COLO829 (cell line): ENCODE results near the gene XYLT1.
A peak's percentile ranks its signal among the peaks of the same experiment; 100 is the strongest.

Source experiments
- DNase-seq: peaks from one replicate; pipeline ENCODE4 v3.0.0; 2012; ENCODE audit warnings: low spot score

Gene XYLT1

DNA sequence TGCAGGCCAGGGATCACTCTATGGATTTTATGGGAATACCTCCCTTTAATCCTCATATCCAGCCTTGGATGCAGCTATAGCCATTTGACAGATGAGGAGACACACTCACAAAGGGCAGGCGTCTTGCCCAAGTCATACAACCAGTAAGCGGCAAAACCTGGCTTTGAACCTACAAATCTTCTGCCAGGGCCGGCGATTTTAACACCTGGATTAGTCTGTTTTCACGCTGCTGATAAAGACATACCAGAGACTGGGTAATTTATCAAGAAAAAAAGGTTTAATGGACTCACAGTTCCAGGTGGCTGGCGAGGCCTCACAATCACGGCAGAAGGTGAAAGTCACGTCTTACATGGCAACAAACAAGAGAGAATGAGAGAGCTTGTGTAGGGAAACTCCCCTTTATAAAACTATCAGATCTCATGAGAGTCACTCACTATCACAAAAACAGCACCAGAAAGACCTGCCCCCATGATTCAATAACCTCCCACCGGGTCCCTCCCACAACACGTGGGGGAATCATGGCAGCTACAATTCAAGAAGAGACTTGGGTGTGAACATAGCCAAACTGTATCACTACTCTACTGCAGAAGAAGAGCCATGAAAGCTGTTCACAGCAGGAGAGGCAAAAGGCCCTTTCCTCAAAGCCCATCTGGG is 67.5 kb downstream of the XYLT1 start:
- no peak for DNase-seq

DNA sequence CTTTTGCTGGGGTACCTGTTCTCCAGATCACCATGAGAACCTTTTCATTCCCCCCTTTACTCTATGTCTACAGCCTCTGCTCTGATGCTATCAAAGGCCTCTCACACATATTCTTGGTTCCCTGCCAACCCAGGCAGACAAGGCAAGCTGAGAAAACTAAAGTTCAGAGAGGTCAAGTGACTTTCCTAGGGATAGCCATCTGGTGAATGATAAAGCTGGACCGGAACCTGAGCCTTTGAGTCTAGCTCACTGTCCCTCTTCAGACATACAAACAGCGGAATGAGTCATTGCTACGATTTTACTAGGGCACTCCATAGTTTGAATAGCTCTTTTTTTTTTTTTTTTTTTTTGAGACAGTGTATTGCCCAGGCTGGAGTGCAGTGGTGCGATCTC is 73.3 kb downstream of the XYLT1 start:
- DNase-seq: peak; percentile 95

DNA sequence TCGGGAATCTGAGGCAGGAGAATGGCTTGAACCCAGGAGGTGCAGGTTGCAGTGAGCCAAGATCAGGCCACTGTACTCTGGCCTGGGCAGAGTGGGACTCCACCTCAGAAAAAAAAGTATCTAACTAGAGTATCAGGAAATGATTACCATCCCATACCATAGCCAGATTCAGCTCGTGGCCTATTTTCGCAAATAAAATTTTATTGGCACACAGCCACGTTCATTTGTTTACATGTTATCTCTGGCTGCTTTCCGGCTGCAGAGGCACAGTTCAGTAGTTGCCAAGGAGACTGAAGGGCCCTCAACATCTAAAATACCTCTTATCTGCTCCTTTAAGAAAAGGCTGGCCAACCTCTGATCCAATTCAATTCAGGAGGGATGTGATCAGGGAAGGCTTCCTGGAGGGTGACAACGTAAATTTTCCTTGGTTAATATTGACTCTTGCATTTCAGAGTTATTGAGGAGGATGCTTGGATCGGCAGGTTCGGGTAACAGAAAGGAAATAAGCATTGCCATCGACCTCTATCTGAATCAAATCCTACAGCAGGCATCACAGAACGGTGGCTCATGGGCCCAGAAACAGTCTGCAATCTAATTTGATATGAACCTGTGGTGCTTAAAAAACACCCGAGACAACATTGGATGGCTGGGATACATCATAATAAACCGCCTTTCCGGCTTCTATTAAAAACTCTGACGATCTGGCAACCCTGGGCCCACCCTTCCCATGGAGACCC is 73.8 kb downstream of the XYLT1 start:
- DNase-seq: peak; percentile 44

DNA sequence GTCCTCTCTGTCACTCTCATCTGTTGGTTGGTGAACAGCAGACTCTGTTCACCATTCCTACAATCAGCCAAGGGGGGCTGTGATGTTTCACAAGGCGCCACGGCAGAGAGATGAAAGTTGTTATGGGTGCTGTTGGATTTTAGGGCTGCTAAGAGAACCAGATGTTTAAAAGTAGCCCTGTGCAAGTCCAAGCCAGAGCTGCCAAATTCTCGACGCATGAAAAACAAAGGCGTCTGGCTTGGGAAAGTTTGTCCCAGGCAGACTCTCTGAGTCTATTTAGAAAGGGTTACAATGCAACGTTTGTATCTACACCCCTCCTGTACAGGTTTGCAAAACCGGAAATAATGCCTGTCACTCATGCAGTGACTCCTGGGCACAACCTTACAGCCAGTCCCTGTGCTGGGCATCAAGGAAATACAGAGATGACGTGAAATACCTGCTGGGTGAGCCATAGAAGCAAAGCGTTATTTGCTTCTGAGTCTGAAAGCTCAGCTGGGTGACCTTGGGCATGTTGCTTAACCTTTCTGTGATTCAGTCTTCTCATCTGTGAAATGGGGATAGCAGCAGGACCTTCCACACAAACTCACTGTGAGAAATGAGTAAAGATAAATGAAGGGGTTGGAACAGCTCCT is 74.8 kb downstream of the XYLT1 start:
- no peak for DNase-seq

DNA sequence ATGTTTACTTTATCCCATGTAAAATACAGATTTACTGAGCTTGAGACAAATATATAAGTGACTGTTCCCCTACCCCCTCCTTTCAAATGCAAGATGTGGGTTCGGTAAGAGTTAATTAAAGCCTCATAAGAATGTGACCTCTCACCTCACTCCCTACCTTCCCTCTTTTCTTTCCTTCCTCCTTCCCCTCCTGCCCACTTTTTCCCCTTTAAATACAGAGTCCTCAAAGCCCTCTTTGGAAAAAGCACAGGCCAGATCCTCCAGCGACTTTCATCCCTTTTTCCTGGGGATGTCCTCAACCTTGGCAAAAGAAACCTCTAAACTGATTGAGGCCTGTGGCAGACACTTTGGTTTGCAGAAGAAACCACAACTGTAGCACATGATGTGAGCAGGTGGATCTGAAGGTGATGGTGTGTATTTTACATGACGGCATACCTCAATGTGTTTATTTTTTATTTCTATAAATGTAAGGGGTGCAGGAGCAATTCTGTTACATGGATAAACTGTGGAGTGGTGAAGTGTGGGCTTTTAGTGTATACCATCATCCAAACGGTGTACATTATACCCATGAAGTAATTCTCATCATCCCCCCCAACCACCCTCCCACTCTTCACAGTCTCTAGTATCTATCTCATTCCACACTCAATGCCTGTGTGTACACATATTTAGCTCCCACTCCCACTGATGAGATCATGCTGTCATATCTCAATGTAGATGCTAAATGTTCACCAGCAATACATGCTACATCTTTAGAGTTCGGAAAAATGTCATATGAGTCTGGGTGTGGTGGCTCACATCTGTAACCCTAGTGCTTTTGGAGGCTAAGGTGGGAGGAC is 77.7 kb downstream of the XYLT1 start:
- DNase-seq: no peak

DNA sequence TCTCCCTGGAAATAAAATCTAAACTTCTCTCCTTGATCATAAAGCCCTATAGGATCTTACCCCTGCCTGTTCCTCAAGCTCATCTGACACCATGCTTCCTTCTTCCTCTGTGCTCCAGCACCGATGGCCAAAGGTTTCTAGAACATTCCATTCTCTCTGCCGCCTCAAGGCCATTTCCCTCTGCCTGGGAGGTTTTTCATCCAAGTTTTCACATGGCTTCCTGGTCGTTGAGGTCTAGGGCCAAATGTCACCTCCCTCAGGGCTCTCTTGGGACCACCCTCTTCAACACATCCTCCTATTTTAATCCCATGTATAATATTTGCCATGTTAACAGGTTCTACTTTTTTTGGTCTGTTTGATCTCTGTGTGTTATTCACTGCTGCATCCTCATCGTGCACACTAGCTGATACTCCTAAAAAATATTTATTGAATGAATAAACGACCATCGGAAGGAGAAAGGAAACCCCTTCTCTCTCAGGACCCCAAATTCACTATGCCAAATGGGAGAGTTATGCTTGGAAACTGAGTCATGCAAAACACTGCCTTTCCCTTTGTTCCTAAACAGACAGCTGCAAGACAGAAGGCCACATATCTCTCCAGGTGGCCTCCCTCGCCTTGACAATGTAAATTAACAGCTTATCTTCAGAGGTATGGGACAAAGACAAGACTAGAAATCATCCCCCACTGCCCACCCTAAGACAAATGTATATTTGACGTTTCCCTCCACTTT is 78.5 kb downstream of the XYLT1 start:
- DNase-seq: no peak

DNA sequence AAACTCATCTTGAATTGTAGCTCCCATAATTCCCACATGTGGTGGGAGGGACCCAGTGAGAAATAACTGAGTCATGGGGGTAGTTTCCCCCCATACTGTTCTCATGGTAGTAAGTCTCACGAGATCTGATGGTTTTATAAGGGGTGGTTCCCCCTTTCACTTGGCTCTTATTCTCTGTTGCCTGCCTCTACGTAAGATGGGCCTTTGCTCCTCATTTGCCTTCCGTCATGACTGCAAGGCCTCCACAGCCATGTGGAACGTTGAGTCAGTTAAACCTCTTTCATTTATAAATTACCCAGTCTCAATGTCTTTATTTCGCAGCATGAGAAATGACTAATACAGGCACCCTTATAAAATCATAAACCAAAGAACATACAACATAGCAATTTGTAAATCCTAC is 79.0 kb downstream of the XYLT1 start:
- DNase-seq: no peak

DNA sequence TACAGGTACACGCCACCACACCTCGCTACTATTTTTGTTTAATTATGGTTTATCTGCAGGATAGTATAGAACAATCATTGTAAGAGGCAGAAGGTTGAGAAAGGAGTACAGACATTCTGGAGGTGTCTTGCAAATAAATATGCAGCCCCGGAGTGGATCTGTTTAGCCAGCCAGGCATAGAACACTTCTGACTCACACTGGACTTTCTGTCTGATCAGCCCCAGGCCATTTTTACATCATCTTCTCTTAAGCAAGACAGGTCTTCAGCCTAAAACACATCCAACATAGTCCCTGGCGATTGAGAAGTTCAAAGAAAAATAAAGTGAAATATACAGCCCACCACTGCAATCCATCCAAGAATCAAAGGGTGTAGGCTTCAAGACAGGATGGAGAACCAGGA is 81.4 kb downstream of the XYLT1 start:
- DNase-seq: no peak

DNA sequence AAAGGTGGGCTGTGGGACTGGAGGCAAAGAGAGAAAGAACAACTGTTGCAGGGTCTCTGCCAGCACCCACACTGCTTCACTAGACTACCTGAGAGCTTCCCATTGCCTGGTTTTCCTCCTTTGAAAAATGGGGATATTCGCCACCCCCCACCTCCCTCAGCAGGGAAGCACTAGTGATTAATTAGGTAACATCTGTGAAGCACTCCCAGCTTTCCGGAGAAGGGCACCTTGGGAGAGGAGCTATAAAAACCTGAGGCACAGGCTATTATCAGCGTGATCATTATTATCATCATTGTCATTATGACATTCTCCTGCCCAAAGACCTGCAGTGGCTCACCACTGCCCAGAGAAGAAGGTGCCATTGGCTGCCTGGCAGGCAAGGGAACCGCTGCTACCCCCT is 83.5 kb downstream of the XYLT1 start:
- DNase-seq: no peak

DNA sequence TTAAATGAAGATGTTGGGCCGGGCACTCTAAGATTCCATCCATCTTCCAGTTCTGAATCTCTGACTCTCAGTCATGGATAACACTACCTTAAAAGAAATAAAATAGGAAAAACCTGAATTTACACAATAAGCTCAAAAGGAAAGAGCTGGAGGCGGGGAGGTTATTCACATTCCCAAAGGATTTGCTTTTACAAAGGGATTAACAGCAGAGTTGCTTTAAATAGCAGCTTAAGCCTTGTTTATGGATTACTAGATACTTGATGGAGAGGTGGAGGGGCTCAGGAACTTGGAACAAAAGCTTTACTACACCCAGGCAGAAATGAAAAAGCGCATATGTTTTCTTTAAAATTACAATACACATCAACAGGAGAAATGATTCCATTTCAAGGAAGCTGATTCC is 84.5 kb downstream of the XYLT1 start:
- DNase-seq: no peak

DNA sequence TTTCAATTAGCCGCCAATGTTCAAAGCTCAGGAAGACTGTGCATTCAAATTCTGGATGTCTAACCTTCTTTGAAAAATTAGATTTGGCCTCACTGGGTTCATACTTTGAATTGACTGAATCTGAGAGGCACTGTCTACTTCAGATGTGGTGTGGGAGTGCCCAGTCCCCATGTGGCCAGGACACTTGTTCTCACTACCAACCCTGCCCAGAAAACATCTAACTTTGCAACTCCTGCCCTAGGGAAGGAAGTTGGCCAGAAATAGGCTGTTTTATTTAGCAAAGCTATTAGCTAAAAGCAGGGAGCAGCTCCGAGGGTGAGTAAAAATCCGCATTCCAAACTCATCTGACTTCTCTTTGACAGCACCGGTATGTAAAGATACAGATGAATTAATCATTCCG is 86.3 kb downstream of the XYLT1 start:
- no peak for DNase-seq

DNA sequence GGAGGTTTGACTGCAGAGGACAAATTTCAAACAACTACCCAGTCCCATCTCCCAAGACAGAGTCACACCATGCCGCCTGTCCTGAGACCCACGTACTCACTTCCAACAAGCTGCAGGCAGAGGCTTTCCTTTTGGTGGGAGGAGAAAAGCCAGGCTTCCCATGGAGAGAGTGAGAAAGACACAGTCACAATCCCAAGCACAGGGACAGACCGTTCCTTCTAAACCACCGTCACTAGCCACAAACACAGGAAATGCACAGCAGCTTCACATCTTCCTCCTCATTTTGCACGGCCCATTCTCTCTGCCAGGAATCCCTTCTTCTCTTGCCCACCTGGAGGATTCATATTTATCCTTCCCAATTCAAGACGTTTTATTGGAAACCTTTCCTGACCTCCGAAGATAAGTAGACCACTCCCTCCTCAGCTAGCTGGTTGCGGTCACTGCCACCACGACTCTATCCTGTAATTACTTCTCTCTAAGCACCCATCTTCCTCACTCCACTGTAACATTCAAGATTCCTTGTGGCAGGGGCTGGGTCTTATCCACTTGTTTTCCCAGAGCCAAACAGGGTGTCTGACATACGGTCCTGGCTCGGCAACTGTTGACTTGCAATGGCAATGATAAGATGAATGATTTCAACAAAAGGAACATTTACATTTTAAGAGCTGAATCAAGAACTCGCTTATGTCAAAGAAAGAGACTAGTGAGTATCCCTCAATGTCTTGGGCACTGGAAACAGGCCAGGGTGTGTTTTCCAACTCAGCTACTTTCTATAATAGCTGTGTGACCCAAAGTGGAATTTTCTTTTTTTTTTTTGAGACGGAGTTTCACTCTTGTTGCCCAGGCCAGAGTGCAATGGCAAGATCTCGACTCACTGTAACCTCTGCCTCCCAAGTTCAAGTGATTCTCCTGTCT is 87.6 kb downstream of the XYLT1 start:
- DNase-seq: no peak

DNA sequence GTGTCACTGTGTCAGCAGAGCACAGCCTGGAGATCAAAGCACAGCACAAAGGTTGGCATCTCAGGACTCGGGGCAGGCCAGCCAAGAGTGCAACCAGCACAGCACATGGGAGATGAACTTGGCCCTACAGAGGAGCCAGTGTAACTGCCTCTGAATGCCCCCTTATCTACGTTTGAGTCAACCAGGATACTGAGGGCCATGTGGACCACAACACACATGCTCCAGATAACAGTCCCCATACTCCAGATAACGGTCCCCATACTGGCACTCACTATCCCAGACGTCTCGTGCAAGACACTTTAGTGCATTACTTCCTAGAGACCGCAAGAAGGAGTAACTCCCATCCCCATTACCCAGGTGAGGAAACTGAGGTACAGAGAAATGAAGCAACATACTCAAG is 88.2 kb downstream of the XYLT1 start:
- DNase-seq: no peak

DNA sequence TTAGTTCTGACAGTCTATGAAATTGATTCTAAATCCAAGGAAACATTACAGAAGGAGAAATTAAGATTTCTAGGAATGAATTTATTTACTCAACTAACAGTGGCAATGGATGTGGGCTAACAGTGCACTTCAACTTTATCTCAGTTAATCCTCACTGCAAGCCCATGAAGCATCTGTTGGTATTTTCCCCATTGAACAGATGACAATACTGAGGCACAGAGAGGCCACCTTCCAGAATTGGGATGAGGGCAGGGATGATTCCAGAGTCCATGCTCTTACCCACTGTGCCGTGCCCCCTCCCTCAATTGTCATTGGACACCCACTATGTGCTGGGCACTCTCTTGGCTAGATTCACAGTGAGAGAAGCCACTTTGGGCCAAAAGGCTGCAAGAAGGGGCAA is 89.0 kb downstream of the XYLT1 start:
- no peak for DNase-seq

DNA sequence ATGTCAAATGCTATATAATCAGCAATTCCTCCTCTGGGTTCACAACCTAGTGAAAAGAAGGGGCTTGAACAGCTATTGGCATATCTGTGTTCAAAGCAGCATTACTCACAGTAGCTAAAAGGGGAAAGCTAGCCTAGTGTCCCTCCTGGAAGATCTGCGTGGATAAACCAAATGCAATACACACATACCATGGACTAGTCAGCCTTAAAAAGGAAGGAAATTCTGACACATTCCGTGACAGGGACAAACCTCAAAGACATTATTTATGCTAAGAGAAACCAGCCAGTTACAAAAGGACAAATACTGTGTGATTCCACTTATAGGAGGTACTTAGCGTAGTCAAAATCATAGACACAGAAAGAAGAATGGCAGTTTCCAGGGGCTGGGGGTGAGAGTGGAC is 90.1 kb downstream of the XYLT1 start:
- DNase-seq: no peak

DNA sequence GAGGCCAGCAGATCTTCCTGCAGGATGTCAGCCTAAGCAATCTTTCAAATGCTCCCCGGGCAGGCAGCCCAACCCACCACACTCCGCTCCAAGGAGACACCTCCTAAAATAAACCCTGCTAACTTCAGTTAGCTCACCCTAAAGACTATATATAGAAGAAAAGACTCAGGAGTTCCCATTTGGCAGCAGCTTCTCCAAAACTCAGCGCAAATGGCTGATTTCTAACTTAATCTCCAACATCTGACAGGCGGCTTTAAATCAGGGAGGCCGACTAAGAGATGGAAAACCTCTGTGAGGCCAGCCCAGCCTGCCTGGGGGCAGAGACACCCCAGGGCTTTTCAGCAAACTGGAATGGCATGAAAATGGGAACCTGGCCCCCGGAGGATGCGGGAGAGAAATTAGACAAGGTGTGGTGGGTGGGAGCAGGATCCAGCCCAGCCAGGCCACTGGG is 91.6 kb downstream of the XYLT1 start:
- DNase-seq: no peak

DNA sequence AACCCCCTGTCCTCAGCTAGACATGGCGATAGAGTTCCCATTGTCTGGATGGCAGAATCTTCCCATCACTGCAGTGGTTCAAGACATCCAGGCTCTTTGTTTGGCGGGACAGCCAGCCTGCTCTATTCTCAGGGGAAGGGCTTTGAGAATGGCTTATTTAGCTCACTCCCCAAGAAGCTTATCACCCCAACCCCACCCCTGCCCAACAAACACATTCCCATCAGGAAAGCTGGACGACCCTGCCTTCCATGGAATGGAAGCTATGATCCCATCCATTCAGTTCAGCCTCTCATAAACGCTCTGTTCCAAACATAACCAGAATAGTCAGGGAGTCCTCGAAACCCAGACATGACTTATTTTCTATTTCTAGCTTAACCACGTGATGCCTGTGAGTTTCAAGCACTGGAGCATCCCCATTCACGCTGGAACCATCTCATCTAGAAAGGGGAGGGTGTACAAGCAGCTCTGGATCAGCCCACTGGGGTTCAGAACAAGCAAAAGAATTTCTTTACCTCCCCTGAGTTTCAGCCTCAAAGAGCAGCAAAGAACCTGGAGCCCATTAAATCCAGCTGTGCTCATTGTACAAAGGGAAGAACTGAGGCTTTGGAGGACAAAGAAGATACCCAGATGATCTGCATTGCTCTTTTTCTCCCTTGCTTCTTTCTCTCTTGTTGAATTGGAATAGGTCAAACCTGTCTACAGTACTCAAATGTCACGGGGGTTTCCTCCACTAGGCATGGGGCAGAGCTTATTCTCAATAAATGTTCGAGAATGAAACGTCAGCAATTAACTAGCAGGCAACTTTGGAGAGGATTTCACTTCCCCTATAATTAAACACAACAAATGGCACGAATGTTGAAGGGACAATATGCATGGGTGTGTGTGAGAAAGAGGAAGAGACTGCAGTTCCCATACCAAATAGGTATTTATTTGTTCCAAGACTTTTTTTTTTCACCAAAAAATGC is 93.1 kb downstream of the XYLT1 start:
- no peak for DNase-seq

DNA sequence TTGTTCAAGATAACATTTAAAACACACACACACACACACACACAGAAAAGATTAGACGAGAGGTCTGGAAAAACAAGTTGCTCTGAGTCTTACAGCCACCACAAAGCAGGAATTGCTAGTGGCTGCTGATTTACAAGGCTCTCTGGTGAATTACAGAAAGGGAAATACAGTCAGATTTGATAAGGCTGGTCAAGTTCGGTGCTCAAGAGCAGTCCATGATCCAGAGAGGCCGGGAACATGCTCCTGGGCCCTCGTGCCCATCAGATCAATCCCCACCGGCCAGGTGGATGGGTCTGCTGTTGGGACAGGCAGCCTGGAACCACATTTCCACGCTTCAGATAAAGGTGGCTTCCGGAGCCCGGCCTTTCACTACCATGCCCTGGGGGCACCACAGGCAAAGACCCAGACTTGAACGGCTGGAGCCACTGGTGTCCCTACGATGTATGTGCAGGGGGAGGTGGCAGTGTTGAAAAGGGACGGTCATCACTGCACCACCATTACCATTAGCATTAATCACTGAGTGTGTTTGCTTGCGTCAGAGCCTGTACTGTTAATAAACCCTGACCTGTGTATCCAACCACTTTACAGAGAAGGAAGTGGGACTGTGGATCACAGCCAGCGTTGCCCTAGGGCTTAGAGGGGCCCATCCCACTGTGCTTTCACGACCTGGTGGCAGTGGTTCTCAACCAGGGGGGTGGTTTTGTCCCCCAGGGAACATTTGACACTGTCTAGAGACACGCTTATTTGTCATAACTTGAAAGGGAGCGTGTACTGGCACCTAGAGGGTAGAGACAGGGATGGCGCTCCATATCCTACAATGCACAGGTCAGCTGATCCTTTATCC is 95.1 kb downstream of the XYLT1 start:
- DNase-seq: no peak
